GM12865 (cell line): ENCODE data around the gene GRHL3.

Source experiments
- DNase-seq: peaks from one replicate; pipeline ENCODE4 v3.0.0; 2010; ENCODE audit warnings: low read depth
- H3K4me3 ChIP-seq: 2 replicates; pipeline ENCODE4 v1.5.1; 2011; ENCODE audit warnings: mild to moderate bottlenecking, low read depth, low read length, control low read depth
- TF ChIP-seq, protein P1 (sequence below): IDR thresholded peaks from 2 replicates; pipeline ENCODE4 v1.5.1; 2011; ENCODE audit warnings: low read length, control low read depth, low read depth, inconsistent platforms; ENCODE audit not compliant: insufficient read depth; ENCODE audit errors: missing control alignments

GRHL3 gene

DNA sequence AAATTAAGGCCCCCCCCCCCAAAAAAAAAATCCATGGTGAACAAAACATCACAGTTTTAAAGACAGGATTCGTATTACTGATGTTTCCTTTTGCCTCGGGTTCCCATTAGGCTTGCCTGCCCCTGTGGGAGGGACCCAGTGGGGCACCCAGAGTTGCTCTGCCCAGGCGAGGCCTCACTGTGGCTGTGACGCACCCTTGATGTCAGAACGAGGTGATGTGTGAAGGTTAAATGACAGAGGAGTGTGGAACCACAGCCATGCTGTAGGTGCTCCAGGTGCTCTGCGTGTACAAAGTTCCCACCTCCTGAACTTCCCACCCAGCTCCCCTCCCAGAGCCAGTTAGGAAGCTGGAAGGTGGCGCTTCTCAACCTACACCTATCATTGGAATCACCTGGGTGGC lies 37.9 kb downstream of the GRHL3 start:
- no peak overlapping the region for H3K4me3 ChIP-seq
- DNase-seq, result no peak
- TF ChIP-seq, protein P1, sequence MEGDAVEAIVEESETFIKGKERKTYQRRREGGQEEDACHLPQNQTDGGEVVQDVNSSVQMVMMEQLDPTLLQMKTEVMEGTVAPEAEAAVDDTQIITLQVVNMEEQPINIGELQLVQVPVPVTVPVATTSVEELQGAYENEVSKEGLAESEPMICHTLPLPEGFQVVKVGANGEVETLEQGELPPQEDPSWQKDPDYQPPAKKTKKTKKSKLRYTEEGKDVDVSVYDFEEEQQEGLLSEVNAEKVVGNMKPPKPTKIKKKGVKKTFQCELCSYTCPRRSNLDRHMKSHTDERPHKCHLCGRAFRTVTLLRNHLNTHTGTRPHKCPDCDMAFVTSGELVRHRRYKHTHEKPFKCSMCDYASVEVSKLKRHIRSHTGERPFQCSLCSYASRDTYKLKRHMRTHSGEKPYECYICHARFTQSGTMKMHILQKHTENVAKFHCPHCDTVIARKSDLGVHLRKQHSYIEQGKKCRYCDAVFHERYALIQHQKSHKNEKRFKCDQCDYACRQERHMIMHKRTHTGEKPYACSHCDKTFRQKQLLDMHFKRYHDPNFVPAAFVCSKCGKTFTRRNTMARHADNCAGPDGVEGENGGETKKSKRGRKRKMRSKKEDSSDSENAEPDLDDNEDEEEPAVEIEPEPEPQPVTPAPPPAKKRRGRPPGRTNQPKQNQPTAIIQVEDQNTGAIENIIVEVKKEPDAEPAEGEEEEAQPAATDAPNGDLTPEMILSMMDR, result no peak

DNA sequence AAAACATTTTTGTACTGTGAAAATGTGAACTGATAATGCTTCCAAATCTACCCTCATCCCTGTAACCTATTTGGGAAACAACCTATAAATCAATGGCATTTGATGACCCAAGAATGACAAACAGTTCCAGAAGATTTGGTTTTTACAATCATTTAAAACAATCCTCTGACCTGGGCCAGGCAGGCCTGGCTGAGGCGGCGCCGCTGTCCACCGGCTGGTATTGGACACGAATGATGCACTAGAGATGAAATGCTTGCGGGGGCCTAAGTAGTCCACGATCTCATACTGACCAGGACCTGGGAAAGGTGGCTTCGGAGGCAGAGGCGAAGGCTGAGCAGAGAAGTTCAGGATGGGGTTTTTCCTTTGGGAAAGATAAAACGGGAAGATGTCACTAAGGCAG lies 41.5 kb downstream of the GRHL3 start:
- no peak for DNase-seq
- no peak overlapping the region for H3K4me3 ChIP-seq
- TF ChIP-seq, protein P1, result no peak

DNA sequence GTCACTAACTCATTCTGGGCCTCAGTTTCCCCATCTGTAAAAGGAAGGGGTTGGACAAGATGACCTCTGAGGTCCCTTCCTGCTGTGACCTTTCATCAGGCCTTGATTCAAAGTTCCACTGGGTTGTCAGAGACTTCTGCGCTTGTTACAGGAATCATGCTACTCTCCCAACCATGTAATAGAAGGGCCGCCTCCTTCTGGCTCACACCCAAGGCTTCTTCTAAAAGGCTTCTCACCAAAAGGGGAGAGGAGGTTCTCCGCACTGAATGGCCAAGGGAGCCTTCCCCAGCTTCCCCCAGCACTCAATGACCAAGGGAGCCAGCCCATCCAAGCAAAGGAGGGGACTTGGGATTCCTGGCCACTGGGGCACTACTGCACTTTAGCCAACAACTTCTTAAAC lies 42.7 kb downstream of the GRHL3 start:
- DNase-seq, result no peak
- TF ChIP-seq, protein P1, result no peak
- H3K4me3 ChIP-seq, result no peak overlapping the region

DNA sequence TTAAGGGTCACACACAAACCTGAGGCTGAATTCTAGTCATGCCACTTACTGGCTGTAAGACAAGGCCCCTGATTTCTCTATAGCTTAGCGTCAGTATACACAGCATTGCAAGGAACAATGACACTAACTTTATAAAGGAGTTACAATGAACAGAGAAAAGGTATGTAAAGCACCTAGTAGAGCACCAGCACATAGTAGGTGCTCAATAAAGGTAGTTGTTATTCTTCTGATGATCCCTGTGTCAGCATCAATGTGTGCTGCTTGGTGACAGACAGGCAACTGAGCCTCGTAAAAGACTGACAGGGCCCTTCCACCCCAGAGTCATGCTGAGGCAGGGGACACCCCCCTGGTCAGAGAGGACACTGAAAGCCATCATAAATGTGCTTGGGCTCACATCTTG lies 43.2 kb downstream of the GRHL3 start:
- TF ChIP-seq, protein P1, result no peak
- no peak overlapping the region for H3K4me3 ChIP-seq
- no peak for DNase-seq

DNA sequence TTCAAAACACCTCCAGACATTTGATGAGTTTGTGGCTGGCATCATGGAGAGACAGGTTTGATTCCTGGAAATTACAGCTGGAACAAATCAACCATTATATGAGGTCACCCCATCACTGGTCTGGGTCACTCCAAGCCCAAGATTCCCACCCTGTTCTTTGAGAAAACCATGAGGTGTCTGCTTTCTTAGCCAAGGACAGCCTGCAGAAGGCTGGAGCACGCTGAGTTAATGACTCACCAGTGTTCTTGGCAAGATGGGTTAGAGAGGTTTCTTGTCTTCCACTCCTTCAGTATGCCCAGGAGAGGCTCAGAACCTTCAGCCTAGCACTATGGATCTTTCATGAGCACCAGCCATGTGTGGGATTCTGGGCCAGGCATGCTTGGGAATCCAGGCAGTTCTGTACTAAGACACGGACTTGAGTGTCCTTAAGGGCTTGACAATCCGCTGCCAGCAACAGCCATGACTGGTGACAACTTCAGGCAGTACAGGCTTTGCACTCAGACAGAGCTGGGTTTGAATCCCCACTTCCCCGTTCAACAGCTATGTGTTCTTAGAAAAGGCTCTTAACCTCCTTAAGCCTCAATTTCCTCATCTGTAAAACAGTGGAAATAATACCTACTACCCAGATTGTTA lies 43.9 kb downstream of the GRHL3 start:
- no peak overlapping the region for H3K4me3 ChIP-seq
- DNase-seq, result no peak
- TF ChIP-seq, protein P1, result no peak

DNA sequence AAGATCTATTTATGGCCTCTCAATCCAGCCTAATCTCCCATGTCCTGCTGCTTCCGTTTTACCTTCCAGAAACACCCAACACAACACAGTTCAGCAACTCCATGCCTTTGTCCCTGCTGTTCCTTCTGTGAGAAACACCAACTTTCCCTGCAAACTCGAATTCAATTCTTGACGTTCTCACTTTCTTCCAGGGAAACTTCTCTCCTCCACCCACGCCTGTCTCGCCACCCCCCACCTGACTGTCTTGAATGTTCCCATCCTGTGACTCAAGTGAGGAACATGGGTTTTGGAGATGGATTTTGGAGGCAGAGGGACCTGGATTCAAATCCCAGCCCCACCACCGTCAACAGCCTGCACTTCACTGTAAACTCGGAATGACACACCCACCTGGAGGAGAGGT lies 44.8 kb downstream of the GRHL3 start:
- no peak overlapping the region for H3K4me3 ChIP-seq
- DNase-seq, result no peak
- TF ChIP-seq, protein P1, result no peak

DNA sequence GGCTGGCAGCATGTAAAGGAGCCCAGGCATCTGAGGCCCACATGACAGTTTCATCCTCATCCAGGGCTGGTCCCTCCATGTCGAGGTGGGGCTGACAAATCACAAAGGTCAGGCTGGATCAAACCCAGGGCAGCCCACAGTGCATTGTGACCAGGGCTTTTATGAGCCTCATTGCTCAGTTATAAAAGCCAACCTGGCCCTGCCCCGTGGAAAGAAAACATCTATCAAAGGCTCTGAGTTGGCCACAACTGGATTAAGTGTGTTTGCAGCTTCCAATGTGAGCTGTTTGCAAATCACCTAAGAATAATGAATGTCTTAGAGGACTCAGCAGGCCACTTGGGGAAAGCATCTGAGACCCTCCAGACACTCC lies 45.4 kb downstream of the GRHL3 start:
- H3K4me3 ChIP-seq, result no peak overlapping the region
- no peak for DNase-seq
- TF ChIP-seq, protein P1, result no peak
